GM21360 (cell line): Measurements from ENCODE around the gene HUNK.

Source experiments
- ATAC-seq: cut with Tn5 transposase; IDR thresholded peaks from one replicate; pipeline ENCODE4 v1.9.1; 2021; ENCODE audit warnings: mild to moderate bottlenecking, moderate library complexity; ENCODE audit not compliant: unreplicated experiment

Gene HUNK

DNA sequence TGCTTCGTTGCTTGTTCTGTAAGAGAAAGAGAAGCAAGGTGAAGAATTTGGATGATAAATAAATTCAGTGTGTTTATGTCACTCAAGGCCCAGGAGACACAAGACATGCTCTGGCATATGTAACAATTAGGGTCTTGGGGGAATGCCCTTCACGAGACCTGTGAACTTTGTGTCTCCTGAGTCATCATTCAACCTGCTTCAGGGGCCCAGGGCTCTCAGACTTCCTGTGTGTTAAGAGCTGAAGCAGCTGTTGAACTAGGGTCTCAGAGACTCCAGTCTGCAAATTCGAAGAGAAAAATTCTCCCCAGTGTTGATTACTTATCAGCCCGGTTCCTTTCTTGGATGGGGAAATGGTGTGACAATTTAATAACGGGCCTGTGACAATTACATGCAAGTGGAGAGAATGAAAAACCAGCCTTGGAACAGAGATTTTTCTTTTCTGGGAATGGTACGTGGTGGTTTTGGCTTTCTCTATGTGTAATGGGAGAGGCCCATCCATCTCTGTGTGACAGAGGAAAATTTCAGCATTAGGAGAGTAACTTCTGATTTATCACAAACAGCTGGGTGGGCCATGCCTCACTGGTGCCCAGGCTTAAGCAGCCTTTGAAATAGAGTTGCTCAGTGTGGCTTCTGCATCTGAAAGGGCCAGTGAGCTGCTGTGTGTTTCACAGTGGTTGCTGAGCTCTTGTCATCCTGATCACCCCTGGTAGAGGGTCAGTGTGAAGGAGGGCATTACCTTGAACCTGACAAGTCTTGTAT is 22.4 kb downstream of the HUNK start:
- no peak for ATAC-seq

- ATAC-seq = no peak
Measured at GRCh38 chr21:31896019-31896418, 23.2 kb downstream of the HUNK start.

- no peak for ATAC-seq
Measured at GRCh38 chr21:31897311-31897710, 24.5 kb downstream of the HUNK start.

DNA sequence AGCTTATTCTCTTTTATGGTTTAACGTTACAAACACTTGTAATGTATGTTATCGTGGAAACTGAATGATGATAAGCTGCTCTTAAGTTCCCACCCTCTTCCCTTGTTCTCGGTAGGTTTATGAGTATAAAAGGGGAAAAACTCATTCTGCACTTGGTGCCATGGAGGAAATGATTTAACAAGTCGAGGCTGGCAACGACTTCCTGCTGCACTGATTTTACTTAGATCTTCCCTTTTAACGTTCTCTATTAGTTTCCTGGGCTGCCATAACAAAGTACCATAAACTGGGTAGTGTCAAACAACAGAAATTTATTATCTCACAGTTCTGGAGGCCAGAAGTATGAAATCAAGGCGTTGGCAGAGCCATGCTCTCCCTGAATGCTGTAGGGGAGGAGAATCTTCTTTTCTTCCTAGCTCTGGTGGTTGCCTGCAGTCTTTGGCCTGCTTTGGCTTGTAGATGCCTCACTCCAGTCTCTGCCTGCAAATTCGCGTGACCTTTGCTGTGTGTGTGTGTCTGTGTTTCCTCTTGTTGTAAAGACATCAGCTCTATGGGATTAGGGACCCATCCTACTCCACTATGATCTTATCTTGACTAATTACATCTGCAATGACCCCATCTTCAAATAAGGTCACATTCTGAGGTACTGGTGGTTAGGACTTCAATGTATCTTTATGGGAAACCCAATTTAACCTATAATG is 26.3 kb downstream of the HUNK start:
- no peak for ATAC-seq

GRCh38 chr21:31900121-31900895 is 27.5 kb downstream of the HUNK start:
- no peak for ATAC-seq

DNA sequence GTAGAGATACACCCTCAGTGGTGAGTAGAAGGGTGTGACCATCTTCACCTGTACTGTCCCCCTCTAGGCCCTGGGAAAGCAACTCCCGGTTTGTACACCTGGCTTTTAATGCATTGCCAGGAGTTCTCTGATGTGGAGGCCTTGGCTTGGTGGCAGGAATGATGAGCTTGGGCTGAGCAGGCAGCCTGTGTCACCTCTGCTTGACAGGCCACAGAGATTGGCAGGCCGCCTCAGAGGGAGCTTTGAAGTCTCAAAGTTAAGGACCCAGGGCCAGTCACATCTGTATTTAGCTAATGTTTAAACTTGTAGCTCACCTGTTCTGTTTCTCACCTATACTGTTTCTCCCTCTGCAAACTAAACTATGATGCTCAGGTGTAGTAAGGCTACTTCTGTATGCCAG is 28.5 kb downstream of the HUNK start:
- ATAC-seq = no peak

DNA sequence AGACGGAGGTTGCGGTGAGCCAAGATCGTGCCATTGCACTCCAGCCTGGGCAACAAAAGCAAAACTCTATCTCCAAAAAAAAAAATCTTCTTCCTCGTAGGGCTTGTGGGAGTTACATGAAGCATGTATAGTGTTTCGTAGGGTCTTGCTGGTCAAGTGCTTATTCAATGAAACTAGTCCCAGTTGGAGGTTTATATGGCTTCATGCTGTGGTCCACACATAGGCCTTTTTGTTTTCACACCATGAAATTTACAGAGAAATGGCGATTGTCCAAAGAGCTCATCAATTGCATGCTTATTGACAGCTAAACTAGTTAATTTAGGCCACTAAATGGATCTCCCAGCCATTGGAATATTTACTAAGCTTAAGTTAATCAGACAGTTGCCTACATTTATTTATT is 29.6 kb downstream of the HUNK start:
- ATAC-seq = no peak

DNA sequence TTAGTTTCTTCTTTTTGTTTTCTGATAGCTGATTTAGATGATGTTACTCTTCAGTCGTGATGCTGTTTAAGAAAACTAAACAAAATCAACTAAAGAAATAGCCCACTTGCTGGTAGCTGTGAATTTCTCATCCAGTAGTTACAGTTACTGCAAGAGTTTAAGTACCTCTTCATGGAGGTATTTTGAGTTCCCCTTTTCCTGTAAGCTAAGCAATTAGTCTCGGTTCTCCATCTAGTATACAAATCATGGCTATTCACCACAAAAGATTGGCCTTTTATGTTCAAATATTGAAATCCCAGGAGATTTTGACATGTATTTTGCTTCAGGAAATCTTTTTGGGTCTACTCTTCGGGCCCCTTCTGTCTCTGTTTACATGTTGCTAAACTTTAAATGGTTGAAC is 31.1 kb downstream of the HUNK start:
- ATAC-seq = no peak

DNA sequence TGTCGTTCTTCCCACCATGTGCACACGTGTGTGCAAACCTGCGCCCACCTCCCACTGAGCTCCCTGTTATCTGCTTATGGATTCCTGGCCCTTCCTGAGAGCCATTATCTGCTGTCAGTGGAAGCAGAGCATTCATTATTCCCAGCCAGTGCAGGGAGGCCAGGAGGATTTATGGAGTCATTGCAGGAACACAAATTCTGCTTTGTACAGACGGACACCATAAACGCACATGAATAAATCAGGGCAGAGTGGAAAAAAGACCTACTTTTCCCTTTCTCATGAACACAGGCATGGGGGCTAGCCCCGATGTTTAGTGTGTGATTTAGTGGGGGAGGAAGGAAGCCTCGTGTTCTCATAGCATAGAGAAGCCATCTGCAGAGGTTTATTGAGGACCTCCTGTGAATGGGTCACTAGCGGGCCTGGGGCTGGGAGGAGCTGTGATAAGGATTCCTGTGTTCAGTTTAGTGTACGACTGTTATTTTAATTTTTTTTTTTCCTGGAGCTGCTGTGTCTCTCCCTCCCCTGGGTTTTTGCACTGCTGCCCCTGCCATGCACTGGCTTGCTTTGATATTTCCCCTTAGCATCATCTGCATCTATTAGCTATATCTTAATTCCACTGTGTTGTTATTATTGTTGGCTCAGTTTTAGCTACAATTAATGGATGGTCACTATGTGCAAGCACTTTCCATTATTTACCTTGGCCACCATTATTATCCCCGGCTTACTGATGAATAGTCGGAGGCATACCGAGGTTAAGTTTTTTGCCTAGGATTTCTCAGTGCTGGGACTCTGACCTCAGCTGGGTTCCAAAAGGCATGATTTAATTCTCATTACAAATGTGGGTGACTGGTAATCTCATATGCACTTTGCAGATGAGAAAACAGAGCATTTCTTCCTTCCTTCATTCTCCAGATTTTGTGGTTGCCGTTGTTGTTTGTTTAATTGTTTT is 33.0 kb downstream of the HUNK start:
- ATAC-seq = no peak

DNA sequence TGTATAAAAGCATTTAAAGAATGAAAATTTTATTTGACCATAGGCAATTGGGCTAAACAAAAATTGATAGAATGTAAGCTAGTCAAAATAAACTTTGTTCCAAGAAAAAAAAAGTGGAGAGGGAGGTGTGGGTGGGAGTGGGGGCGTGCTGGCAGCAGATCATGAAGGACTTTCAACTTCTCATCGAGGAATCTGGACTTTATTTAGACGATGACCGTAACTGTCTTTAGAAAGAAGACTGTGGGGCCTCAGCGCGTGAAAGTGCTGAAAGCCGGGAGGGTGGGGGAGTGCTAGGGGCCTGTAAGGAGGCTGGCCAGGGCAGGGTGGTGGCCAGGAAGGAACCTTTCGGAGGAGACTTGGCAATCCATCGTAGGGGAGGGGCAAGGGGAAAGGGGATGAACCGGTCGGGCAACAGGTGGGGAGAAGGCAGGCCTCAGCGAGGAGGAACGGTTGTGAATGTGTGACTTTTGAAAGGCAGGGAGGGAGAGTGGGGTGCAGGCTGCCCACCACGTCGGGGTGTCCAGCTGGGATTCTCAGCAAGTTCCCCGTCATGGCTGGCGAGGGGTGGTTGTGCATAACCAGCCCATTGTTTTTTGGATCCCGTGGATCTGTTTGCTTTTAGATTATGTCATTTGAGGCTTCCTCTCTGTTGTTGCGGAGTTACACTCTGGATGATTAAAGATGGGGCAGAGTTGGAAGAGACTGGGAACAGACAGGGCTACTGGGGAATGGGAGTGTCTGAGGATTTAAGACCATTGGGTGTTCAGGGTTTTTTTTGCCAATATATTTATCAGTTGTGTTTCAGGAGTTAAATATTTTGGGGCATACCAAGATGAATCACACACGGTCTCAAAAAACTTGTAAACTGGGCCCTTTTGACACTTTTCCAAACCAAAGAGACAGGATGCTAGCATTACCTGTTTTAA is 35.5 kb downstream of the HUNK start:
- no peak for ATAC-seq

DNA sequence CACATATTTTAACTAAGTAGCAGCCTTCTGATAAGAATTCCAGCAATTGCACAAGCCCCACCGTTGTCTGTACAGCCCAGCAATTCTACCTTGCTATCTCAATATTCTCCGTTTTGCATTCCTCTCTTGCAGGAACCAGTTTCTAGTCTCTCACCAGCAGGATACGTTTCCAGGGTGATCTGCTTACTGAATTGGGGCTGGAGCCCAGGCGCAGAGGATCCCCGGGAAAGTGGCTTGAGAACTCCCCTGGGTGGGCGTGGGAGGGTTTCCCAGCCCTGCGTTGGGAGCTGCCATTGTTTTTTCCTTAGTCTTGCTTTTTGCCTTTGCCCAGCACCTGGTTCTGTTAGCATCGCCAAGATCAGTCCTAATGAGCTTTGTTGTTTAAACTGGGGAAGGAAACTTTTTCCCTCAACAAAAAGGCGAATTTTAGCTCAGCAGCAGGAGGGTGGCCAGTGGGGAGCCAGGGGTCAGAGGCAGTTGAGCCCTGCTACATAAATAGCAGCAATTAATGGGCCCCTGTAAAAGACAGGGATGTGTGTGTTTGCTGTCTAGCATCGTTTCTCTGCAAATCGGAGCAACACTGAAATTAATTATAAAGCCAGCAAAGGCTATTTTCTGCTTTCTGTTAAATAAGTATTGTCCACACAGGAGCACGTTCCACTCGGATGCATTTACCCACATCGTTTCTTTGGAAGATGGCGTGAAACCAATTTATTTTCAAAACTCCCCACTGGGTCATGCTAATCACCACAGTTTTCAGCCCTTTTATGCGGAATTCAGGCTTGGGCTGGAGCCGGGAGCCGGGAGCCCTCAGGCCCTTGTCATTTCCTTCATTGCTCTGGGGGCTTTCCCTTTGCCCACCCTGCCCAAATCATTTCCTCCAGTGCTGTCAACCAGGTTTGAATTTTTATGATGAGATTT is 36.6 kb downstream of the HUNK start:
- ATAC-seq = no peak

DNA sequence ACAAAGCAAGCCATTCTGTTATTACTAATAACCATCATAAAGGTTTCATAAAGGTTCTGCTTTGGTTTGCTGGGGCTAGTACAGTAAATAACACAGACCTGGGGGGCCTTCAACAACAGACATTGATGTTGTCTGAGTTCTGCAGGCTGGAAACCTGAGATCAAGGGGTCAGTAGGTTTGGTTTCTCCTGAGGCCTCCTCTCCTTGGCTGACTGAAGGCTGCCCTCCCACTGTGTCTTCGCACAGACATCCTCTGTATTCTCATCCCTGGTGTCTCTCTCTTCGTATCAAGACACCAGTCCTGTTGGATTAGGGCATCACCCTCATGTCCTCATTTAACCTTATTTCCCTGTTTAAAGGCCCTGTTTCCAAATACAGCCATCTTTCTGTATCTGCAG is 37.3 kb downstream of the HUNK start:
- no peak for ATAC-seq

- ATAC-seq = no peak
Measured at GRCh38 chr21:31911138-31911907, 38.5 kb downstream of the HUNK start.

DNA sequence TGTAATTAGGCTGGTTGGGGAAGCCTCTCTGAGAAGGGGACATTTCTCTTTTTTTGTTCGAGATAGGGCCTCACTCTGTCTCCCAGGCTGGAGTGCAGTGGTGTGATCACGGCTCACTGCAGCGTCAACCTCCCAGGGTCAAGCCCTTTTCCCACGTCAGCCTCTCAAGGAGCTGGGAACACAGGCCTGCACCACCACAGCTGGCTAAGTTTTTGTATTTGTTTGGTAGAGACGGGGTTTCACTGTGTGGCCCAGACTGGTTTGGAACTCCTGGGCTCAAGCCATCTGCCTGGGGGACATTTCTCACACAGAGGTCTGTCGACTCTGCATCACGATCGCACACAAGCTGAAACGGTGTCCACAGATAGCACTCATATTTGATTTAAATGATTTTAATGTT is 39.7 kb downstream of the HUNK start:
- ATAC-seq = no peak

DNA sequence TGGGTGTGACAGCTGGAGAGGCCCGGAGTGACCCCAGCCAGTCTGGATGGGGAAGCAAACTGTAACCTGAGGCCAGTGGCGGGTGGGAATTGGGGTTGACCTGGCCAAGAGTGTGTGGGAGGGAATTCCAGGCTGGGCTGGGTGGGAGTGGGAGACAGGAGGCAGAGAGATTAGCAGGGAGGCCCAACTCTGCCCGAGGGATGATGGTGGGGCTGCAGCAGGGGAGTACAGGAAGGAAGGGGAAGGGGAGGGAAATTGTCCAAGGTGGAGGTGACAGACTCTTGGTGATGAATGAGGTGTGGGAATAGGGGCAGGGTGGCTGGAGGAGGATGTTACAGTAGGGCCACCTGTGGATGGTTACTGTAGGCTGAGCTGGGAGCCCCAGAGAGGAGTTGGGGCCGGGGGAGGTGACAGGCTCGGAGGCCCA is 40.4 kb downstream of the HUNK start:
- ATAC-seq = no peak

GRCh38 chr21:31914472-31914871 is 41.7 kb downstream of the HUNK start:
- ATAC-seq = no peak

DNA sequence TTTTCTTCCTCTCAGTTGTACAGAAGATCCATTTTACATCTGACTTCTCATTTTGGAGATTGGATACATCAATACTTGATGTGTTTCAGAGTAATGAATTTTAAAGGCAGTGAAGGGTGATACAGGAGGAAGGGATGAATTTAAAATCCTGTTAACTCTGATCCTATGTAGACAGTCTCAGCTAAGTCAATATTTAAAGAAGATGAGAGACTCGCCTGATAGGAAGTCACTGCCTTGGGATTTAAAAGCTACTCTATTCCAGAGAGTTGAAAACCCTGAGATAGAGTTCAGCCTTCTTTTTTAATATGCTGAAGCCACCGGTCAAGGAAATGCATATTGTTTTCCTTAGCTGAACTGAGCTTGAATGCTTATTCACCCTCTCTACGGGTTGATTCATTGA is 42.7 kb downstream of the HUNK start:
- ATAC-seq = no peak

- ATAC-seq = no peak
Measured at GRCh38 chr21:31917108-31917507, 44.3 kb downstream of the HUNK start.
